NCI-H510A (cell line): ENCODE data around the gene TRAF7.

Experiments
- DNase-seq: peaks from one replicate; lab custom pipeline; 2025; lab: John Stamatoyannopoulos, UW

Gene TRAF7

DNA sequence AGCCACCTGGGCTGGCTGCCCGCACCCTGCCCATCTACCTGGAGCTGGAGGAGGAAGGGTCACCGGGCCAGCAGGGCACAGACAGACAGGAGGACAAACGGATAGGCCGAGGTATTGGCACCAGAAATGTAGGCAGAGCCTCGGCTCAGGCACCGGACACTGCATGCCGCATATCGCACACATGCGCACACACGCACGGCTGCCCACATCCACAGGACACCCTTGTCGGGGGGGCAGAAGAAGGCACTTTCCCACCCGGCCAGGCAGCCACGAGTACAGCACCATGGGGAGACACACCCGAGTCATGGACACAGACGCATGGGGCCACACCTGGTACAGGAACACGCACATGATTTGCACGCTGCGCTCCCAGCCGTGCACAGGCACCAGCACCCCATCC, 26.4 kb downstream of the TRAF7 start:
- no peak for DNase-seq

- no peak for DNase-seq
Observed at GRCh38 chr16:2183671-2184070, 28.1 kb downstream of the TRAF7 start.

- no peak for DNase-seq
Observed at GRCh38 chr16:2184346-2184745, 28.8 kb downstream of the TRAF7 start.

- no peak for DNase-seq
Observed at GRCh38 chr16:2184962-2185361, 29.4 kb downstream of the TRAF7 start.

GRCh38 chr16:2186064-2186463, 30.5 kb downstream of the TRAF7 start:
- DNase-seq, result no peak

GRCh38 chr16:2186505-2186904, 30.9 kb downstream of the TRAF7 start:
- no peak for DNase-seq

DNA sequence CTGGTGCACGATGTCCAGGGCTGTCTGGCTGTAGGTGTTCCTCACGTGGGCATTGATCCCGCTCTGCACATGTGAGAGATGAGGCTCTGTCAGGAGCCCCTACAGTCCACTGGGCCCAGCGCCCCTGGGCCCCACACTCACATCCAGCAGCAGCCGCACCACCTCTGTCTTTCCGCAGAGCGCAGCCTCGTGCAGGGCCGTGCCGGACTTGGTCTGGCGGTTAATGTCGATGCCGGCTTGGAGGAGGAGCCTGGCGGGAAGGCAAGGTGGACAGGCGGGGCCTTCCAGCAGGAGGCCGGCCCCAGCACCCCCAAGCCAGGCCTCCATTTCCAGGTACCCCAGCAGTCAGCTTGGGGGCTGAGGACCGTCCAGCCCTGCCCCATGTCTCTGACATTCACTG, 31.6 kb downstream of the TRAF7 start:
- no peak for DNase-seq

DNA sequence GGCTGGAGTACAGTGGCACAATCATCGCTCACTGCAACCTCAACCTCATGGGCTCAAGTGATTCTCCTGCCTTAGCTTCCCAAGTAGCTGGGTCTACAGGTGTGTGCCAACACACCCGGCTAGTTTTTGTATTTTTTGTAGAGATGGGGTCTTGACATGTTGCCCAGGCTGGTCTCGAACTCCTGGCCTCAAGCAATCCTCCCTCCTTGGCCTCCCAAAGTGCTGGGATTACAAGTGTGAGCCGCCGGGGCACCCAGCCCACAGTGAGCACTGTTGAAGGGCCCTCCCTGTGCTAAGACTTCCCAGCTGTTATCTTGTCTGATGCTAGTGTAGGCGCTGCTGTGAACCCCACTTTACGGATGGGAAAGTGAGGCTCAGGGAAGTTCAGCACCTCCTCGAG, 32.8 kb downstream of the TRAF7 start:
- no peak for DNase-seq

DNA sequence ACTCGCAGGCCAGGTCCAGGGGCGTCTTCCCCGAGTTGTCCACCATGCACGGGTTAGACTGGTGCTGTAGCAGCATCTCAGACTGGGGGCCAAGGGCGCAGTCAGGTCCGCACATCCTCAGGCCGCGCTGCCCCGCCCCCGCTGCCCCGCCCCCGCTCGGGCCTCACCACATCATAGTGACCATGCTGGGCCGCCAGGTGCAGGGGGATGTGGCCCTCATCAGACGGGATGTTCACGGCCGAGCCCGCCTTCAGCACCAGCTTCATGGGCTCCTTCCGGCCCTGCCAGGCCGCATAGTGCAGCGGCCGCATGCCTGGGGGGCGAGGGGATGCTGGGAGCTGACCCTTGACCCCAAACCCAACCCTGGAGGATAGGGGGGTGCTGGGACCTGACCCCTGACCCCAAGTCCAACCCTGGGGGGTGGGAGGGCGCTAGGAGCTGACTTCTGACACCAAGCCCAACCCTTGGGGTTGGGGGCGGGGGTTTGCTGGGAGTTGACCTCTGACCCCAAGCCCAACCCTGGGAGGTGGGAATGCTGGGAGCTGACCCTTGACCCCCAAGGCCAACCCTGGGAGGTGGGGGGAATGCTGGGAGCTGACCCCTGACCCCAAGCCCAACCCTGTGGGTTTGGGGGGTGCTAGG, 33.8 kb downstream of the TRAF7 start:
- no peak for DNase-seq

DNA sequence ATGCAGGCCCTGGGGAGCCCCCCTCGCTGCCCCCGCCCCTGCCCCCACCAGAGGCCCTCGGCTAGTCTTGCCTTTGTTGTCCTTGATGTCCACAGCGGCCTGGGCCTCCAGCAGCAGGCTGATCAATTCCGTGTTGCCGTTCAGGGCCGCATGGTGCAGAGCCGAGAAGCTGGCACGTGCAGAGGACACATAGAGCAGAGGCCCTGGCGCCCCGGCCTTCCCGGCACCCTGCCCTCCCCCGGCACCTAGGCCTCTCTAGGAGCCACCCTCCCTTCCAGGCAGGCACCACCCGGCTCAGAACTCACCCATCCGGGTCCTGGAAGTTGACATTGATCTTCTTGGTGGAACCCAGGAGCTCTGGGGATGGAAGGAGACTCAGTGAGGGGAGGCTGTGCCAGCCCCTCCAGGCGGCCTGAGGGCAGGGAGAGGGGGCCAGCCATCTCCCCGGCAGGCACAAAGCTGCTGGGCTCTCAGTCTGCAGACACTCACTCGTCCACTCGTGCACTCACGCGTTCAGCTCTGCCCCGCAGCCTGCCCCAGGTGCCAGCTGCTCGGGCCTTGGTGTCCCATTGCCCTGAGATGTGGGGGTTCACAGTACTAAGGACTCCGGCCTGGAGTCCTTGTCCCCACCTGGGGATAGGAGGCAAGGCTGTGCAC, 34.5 kb downstream of the TRAF7 start:
- DNase-seq, result no peak

DNA sequence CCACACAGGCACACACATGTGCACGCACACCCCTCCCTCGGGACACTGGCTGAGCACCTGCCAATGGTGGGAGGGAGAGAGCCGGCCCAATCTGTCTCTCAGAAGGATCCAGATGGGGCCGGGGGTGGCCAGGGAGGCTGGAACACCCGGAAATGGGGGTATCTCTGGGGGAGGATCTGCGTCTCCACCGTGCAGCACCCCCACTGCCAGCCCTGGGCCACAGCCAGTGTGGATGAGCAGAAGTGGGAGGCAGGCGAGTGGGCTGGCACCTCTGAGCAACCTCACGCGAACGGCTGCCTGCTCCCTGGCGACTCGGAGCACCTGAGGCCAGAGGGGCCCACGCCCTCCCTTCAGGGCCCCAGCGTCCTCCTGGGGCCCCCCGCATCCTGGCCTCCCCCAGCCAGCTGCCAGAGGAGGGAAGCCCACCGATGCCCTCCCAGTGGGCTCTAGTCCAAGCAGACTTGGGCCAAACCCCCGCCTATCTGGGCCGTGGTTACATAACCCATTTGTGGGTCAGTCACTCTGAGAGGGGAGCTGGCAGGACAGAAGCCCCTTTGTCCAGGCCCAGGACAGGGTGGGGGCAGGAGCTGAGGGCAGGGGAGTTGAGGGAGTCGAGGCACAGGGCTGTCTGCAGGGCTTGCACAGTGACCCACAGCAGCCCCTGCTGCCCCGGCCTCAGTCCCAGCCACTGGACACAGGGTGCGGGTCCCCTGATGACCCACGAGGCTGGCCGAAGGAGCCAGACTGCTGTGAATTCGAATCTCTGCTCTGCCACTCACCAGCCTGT, 35.3 kb downstream of the TRAF7 start:
- DNase-seq, result no peak

DNA sequence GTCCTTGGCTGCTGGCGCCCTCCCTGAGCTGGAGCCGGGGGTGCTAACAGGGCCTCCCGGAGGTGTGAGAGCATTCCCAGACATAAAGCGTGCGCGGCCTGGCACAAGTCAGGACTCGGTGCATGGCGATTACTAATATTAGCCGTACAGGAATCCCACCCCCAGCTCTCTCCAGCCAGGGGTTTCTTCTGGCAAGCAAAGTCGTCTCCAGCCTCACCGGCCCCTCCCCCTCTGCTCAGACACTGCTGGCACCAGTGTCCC, 35.8 kb downstream of the TRAF7 start:
- DNase-seq, result no peak

- no peak for DNase-seq
Observed at GRCh38 chr16:2194166-2194834, 38.7 kb downstream of the TRAF7 start.

GRCh38 chr16:2194852-2195321, 39.3 kb downstream of the TRAF7 start:
- no peak for DNase-seq

DNA sequence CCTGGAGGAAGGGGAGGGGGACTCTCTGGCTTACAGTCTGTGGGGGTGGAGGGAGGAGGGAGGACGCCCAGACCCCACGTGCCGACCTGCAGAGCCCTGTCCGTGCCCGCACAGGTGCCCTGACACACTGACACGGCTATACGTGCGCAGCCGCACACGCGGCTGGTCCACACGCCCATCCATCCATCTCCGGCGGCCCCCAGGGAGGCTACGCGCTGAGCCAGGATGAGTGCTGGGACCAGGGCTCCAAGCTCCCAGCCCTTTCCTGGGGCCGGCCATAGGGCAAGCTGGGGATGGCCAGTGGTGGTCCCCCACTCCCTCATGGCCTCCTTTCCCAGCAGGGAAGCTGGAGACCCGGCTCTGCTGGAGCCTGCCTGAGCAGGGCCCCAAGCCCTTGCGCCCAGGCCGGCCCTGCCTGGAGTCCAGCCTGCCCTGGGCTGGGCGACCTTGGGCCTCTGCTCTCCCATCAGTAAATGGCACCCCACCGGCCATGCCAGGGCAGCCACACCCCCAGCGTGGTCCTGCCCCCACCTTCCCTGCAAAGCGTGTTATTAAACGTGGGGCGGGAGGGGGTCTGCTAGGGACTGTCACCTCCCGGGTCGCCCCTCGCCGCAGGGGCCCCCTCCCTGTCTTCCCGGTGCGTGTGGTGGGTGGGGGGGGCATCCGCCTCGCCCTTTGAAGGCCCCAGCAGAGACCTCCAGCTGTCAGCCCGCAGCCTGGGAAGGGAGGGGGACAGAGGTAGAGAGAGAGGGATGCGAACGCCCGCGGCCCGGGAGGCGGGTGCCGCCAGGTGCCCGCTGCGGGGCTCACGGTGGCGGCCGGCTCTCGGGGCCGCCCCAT, 40.0 kb downstream of the TRAF7 start:
- DNase-seq, result no peak

GRCh38 chr16:2196162-2196980, 40.8 kb downstream of the TRAF7 start, which contains the start of gene CASKIN1:
TSS of gene CASKIN1 (minus strand) at chr16:2196605. CDS start at chr16:2196432, 173 bp downstream.
- DNase-seq, result no peak

GRCh38 chr16:2196981-2197511, 41.5 kb downstream of the TRAF7 start:
- DNase-seq, result no peak

- DNase-seq, result no peak
Observed at GRCh38 chr16:2197765-2198164, 42.2 kb downstream of the TRAF7 start.

- DNase-seq, result no peak
Observed at GRCh38 chr16:2198283-2198682, 42.7 kb downstream of the TRAF7 start.

DNA sequence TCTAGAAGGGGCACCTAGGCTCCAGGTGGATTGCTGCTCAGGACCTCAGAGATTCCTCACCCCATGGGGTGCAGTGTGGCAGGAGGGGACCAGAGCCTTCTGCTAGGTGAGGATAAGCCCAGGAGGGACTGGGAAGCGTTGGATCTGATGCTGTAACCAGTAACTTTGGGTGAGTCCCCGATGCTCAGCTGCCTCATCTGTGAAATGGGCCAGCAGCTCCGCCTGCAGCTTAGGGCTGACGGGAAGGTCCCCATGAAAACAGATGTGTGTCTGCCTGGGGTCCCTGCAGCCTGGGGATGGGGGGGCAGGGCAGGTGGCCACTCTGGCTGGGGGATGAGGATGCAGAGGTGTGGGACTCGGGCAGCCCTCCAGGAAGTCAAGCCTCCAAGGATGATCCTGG, 43.5 kb downstream of the TRAF7 start:
- no peak for DNase-seq
